ENCODE data around the gene KLHL35.
"Not testable (repeated sequence)": the region's sequence is repeated elsewhere in the genome, so short reads cannot be mapped to it uniquely, and the experiment has no call there.

Gene KLHL35

DNA sequence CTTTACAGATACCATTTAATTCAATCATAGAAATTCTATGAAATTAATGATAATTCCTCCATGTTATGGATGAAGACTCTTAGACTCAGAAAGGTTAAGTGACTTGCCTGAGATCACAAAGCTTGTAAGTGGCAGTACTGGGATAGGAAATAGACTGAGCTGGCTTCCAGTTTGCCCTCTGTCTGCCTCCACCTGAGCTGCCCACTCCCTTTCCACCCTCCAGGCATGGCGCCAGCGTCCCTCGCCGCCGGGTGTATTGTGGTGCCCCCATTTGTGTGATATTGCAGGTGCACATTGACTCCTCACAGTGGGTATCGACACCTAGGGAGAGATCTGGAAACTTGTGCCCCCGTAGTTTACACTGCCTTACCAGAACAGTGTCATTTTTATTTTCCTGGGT is 43.1 kb downstream of the KLHL35 start:
- no peak for DNase-seq (ENCODE audit: low read depth in 2 of 2)

DNA sequence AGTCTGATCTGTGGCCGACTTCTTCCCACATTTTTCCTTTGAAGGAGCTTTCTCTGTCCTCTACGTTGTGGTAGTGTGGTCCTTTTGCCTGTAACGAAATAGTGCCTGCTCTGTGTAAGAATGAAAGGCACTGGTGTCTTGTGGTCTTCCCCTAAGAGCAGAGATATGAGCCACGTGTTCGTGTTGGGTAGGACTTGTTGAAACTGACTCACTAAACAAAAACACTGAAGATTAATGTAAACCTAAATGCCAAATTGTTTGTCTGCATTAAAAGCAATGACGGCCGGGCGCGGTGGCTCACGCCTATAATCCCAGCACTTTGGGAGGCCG is 43.8 kb downstream of the KLHL35 start:
- no peak for DNase-seq (ENCODE audit: low read depth in 2 of 2)

DNA sequence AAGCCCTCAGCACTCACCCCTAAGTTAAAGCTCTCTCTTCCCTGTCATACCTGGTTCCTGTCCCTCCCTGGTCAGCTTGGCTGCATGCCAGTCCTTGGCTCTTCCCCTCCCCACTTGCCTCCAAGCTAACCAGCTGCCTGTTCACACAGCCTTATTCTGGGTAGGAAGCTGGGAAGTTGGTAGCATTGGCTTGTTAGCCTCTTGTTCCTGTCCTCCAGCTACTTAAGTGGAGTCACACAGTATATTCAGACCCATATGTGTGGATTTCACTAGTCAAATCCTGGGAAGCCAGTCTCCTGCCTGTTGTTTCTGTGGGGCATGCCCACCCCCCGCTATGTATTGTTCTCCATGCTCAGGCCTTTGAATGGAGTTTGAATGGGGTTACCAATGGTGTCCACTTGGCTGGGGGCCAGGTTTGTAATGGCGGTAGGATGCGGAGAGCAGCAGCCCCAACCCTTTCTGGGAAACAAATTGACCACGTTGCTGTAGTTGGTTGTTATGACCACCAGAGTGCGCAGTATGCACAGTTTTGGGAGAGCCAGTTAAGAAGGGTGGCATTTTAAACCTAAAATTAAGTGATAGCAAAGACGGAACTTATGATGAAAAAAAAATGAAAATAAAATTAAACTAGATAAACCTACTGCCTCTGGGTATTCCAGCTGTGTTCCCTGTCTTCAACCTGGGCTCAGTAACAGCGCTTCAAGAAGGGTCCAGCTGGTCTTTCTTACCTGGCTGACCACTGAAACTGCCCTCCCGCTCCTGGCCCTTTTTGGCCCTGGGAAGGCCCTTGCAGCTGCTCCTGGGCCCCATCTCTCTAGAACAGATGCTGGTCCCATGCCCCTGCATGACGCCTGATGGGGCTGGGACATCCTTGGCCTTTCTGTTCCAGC is 44.4 kb downstream of the KLHL35 start:
- peak; percentile 50 to 55 for DNase-seq (ENCODE audit: low read depth in 2 of 2)

DNA sequence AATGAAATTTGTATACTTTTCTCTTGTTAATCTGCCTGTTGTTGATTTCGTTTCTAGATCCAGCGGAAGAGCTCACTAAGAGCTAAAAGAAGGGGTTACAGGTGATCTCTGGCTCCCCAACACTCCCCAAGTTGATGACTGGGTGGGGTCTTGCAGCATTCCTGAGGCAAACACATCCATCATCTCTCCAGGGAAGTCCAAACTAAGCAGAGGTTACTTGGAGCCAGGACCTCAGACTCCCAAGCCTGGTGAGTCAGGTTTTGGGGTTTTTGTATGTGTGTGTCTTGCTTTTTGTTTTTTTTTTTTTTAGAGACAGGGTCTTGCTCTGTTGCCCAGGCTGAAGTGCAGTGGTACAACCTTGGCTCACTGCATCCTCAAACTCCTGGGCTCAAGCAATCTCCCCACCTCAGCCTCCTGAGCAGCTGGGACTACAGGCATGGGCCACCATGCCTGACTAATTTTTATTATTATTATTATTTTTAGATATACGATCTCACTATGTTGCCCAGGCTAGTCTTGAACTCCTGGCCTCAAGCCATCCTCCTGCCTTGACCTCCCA is 45.2 kb downstream of the KLHL35 start:
- DNase-seq (ENCODE audit: low read depth in 2 of 2): no peak

DNA sequence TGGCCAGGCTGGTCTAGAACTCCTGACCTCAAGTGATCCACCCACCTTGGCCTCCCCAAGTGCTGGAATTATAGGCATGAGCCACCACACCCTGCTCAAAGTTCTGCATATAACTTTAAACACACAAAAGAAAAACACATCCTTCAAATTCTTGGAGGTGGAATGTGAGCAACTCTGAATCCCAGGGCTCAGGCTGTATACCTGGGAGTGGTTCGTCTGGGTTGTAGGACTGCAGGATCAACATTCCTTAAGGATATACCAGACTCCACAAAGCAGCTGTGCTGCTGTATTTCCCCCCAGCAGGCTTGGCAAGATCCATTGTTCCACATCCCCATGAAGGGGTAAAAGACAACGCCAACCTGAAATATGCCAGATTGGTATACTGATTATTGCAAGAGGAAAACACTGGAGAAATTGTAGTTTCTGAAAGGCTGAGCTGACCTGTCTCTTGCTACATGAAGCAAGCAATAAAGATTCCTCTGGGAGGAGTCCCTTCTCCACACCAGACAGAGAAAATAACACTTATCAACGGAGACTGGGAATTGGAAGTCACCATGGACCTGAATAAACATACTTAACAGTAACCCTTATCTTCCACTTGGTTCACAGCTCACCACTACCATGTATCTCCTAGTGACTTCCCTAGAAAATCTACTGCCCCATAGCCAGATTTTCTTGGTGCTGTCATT is 45.9 kb downstream of the KLHL35 start:
- no peak for DNase-seq (ENCODE audit: low read depth in 2 of 2)

DNA sequence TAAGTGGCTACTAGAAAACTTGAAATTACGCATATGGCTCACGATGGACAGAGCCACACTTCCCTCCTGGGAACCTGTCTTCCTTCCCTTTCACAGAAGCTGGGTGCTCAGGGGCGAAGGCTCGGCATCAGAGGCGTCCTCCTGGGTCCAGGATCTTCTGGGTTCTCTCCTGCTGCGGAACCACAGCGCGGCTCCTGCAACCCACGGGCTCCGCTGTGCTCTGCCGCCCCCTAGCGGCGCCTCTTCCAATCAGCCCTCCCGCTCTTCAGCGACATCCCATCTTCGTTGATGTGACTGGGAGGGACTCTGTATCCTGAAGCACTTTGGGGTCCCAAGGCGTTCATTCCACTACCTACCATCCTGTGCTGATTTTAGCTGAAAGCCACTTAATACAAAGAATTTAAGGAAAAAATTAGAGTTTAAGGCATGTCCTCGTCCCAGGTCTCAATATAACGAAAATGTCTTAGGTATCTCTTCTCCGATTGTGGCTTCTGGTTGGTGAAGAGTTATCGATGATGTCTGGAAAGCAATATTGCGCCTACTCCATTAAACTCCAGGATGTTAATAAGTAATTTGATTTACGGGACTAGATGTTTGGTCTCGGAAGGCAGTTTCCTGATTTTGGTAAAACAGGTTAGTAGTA is 48.4 kb downstream of the KLHL35 start:
- DNase-seq (ENCODE audit: low read depth in 2 of 2): peak; percentile 49 to 67

DNA sequence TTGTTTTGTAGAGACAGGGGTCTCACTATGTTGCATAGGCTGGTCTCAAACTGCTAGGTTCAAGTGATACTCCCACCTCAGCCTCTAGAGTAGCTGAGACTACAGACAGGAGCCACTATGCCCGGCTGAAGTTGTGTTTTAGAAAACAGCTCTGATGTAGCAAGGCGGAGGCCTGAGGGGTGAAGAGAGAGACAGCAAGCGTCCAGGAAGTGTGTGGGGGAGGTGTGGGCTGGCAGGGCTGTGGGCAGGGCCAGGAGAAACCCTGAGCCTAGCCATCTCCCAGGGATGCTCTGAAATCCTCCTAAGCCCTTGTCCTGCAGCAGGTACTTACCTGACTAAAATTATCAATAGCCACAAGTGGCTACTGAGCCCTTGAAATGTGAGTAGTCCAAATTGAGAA is 49.8 kb downstream of the KLHL35 start:
- no peak for DNase-seq (ENCODE audit: low read depth in 2 of 2)

DNA sequence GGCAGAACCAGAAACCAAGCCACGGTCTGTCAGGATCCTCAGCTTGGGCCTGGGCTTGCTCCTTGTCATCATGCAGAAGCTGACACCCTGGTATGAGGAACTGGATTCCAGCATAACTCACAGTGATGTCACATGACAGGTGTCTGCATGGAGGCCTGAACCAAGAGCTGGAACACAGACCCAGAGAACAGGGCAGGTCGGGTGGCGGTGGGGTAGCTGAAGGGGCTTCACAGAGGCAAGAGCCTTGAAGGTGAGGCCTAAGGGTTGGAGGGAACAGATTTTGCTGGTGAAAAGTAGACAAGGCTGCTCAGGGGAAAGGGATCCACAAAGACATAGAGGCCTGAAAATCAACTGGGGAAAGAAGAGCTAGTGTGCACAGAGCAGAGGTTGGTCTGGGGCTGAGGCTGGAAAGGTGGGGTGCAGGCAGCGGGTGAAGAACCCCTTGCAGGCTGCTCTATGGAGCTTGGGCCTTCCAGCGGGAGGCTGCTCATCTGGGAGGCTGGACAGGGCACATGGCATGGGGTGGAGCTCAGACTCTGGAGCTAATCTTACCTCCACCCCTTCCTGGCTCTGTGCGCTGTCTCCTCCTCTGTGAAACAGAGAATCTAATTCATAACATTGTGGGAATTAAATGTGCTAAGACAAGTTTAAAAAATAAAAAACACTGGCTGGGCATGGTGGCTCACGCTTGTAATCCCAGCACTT is 52.1 kb downstream of the KLHL35 start:
- no peak for DNase-seq (ENCODE audit: low read depth in 2 of 2)

DNA sequence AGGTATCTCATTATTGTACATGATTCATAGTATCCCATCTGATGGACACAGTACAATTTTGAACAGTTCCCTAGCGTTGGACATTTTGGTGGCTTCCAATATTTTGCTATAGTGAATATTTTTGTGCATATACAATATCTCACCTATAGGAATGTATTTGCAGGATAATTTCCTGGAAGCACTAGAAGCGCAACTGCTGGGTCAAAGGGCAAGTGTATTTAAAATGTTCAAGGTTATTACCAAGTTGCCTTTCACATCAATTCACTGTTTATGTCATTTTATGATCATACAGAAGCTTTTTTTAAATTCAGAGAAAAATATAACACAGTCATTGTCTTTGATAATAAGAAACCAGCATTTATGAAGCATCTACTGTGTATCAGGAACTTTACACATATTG is 52.8 kb downstream of the KLHL35 start:
- DNase-seq (ENCODE audit: low read depth in 2 of 2): no peak

DNA sequence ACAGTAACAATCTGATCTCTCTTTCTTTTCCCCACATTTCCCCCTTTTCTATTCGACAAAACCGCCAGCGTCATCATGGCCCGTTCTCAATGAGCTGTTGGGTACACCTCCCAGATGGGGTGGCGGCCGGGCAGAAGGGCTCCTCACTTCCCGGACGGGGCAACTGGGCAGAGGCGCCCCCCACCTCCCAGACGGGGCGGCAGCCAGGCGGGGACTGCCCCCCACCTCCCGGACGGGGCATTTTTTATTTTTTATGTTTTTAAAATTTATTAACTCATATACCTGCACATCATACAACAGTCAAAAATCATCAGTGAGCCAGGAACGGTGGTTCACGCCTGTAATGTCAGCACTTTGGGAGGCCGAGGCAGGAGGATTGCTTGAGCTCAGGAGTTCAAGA is 54.2 kb downstream of the KLHL35 start:
- not testable (repeated sequence) for DNase-seq (ENCODE audit: low read depth in 2 of 2)

DNA sequence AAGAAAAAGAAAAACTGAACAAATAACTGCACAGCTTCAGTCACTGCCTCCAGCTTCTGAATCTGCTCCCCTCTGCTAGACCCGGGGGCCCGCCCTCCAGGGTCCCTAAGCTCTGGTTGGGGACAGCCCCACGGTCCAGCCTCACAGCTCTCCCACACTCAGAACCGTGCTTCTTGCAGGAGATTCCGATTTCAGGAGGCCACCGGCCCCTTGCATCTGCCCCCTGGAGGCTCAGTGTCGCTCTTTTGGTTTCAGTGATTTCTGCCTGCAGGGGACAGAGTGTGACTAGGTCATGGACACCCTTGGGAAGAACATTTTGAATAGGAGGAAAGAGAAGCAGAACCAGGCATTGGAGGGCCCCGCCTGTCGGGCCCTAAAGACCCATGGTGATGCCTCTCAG is 56.8 kb downstream of the KLHL35 start:
- no peak for DNase-seq (ENCODE audit: low read depth in 2 of 2)

DNA sequence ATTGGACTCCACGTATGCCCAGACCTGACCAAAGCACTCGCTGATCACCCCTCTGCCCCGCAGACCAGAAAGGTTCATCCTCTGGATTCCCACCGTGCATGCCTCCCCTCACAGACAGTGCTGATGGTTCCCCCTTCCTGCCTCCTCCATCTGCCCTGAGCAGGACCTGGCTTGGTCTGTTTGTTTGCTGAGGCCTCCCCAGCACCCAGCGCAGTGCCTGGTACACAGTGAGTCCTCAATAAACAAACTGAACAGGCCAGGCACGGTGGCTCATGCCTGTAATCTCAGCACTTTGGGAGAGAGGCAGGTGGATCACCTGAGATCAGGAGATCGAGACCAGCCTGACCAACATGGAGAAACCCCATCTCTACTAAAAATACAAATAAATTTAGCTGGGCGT is 57.4 kb downstream of the KLHL35 start:
- no peak for DNase-seq (ENCODE audit: low read depth in 2 of 2)

DNA sequence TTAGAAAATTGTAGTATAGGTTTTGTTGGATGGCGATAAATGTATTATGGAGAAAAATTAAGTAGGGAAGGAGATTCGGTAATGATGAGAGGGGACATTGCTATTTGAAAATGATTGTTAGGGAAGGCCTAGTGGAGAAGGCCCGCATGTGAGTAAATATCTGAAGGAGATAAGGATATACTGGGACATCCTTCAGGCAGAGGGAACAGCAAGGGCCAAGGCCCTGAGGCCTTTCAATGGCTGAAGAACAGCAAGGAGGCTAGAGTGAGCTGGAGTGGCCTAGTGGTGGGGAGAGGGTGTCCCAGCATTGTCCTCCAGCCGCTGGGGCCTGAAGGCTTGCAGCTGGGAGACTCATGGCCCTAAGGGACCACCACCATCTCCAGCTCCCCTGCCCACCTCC is 58.4 kb downstream of the KLHL35 start:
- no peak for DNase-seq (ENCODE audit: low read depth in 2 of 2)

DNA sequence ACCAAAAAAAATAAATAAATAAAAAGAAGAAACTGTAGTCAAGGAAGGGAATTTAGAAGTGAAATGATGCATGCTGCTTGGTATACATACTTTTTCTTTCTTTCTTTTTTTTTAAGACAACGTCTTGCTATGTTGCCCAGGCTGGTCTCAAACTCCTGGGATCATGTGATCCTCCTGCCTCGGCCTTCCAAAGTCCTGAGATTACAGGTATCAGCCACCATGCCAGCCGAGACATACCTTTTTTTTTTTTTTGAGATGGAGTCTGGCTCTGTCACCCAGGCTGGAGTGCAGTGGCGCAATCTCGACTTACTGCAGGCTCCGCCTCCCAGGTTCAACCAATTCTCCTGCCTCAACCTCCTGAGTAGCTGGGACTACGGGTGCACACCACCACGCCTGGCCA is 59.8 kb downstream of the KLHL35 start:
- no peak for DNase-seq (ENCODE audit: low read depth in 2 of 2)

Measured in stimulated activated CD4-positive, alpha-beta T cell treated with anti-CD3 and anti-CD28 coated beads, Interleukin-12 subunit alpha, Interleukin-12 subunit beta, amount 100 ng/mL, for 24 hours (primary cell).